Measurements from ENCODE around the gene STAT5B. TPM values are rescaled to one million over a fixed set of nuclear protein-coding genes. Genes with fewer than 3 reads are reported as not detected.
A peak's percentile ranks its signal among the peaks of the same experiment; 100 is the strongest.
"Not testable (repeated sequence)": the region's sequence is repeated elsewhere in the genome, so short reads cannot be mapped to it uniquely, and the experiment has no call there.

The STAT5B gene
- total and polyA plus RNA-seq, 9 donors = 27.0 to 41.1 (median 35.7) TPM

DNA sequence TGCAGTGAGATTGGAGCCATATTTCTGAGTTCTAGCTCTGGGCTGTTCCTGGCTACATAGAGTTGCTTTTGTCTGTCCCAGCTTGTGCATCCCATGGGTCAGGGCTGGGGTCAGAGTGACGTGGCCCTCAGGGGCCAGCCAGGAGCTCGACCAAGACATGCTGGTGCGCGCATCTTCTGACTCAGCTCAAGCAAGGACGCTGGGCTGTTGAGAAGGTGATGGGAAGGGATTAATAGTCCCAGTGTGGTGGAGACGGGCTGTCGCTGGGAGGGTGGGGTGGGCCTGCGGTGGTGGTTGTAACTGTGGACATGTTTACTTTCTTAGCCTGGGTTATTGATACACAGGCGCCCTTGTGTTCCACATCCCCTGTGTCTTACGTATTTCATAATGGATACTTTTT is 21.6 kb upstream of the STAT5B start:
- not testable (repeated sequence) for H3K4me1 ChIP-seq (ENCODE audit: control insufficient read depth, insufficient read depth, low read length); H3K27me3 ChIP-seq (ENCODE audit: control insufficient read depth, insufficient read depth, low read length); H3K9me3 ChIP-seq (replicated peaks; ENCODE audit: control insufficient read depth, low read depth, low read length); H3K27ac ChIP-seq (ENCODE audit: low read length); H3K4me3 ChIP-seq (ENCODE audit: low read length); DNase-seq
- no CpG with 5 or more reads among the region's 10 CpGs for WGBS (ENCODE audit: insufficient coverage)
- peaks cover 54% of the 10 kb centered on the region for H3K36me3 ChIP-seq (ENCODE audit: control insufficient read depth, insufficient read depth, low read length)

DNA sequence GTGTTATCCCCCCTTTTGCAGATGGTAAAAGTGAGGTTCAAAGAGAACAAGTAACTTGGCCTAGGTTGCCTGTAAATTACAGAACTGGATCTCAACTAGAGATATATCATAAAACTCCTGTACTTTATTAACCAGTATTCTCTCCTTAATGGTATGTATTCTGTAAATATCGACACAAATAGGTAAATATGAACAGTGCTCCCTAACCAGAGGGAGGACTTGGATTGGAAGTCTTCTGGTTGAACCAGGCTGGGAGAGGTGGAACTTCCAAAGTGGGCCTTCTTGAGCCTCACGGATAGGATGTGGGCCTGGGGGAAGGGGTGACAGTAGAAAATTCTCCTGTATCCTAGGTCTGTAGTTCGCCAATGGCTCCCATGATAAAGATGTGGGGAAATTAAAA is 19.8 kb upstream of the STAT5B start:
- Histone ChIP-seq H3K4me1 (ENCODE audit: control insufficient read depth, insufficient read depth, low read length) (peaks cover 5% of the 10 kb centered on the region), H3K36me3 (ENCODE audit: control insufficient read depth, insufficient read depth, low read length) (peaks cover 38% of the 10 kb centered on the region), H3K4me3 (ENCODE audit: low read length) (no peak overlapping the region), H3K27me3 (ENCODE audit: control insufficient read depth, insufficient read depth, low read length) (no peaks in the 10 kb centered on the region), H3K27ac (ENCODE audit: low read length) (no peak overlapping the region), H3K9me3 (replicated peaks; ENCODE audit: control insufficient read depth, low read depth, low read length) (no peaks in the 10 kb centered on the region)
- DNase-seq = no peak
- WGBS (ENCODE audit: insufficient coverage) = no CpG with 5 or more reads among the region's 3 CpGs

DNA sequence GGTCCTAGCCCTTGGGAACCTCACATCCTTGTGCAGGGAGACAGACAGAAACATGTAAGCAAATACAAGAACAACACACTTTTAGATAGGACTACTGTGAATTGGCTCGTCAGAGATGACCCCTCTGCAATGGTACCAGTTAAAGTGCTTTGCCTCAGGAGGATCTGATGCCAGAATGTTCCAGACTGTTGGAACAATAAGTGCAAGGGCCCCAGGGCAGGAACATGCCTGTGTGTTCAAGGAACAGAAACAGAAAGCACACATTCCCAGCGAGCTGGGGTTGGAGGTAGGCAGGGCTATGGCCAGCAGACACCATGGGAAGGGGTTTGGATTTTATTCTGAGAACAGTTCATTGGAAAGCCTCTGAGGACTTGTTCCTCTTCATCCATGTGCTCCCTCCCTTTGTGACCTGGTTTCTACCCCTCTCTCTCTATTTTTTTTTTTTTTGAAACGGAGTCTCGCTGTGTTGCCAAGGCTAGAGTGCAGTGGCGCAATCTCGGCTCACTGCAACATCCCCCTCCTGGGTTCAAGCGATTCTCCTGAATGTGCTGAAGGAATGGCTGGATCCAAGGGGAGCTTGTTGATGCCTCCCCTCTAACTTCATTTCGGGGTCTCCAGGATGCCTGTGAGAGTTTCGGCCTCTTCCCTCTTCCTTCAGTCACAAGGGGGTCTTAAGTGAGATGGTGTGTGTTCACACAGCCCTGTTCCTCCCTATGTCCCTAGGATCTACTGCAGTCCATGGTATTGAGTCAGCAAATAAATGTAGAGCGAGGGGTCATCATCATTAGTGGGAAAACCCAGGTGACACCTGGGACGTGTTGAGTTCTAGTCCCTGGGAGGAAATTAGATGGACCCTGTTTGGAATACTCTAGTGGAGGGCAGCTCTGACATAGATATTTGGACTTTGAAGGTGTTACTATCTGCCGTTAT is 18.5 kb upstream of the STAT5B start:
- Histone ChIP-seq H3K36me3 (ENCODE audit: control insufficient read depth, insufficient read depth, low read length) (peaks cover 35% of the 10 kb centered on the region), H3K4me1 (ENCODE audit: control insufficient read depth, insufficient read depth, low read length) (peaks cover 9% of the 10 kb centered on the region), H3K9me3 (replicated peaks; ENCODE audit: control insufficient read depth, low read depth, low read length) (no peaks in the 10 kb centered on the region), H3K27ac (ENCODE audit: low read length) (no peak overlapping the region), H3K27me3 (ENCODE audit: control insufficient read depth, insufficient read depth, low read length) (no peaks in the 10 kb centered on the region), H3K4me3 (ENCODE audit: low read length) (no peak overlapping the region)
- DNase-seq = no peak
- WGBS (ENCODE audit: insufficient coverage) = 83% methylated on average over 2 of the region's 12 CpGs

DNA sequence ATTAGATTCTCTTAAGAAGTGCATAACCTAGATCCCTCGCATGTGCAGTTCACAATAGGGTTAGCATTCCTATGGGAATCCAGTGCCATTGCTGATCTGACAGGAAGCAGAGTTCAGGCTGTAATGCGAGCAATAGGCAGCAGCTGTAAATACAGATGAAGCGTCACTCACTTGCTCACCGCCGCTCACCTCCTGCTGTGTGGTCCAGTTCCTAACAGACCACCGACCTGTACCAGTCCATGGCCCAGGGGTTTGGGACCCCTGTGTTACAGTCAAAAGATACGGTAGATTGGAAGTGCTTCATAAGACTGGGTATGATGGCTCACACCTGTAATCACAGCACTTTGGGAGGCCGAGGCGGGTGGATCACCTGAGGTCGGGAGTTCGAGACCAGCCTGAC is 14.9 kb upstream of the STAT5B start:
- DNase-seq = no peak
- H3K9me3 ChIP-seq (replicated peaks; ENCODE audit: control insufficient read depth, low read depth, low read length) = no peaks in the 10 kb centered on the region
- H3K27ac ChIP-seq (ENCODE audit: low read length) = no peak overlapping the region
- peaks cover 23% of the 10 kb centered on the region for H3K36me3 ChIP-seq (ENCODE audit: control insufficient read depth, insufficient read depth, low read length)
- 34% methylated on average over 6 of the region's 11 CpGs for WGBS (ENCODE audit: insufficient coverage)
- H3K4me3 ChIP-seq (ENCODE audit: low read length) = no peak overlapping the region
- H3K27me3 ChIP-seq (ENCODE audit: control insufficient read depth, insufficient read depth, low read length) = no peaks in the 10 kb centered on the region
- H3K4me1 ChIP-seq (ENCODE audit: control insufficient read depth, insufficient read depth, low read length) = peaks cover 38% of the 10 kb centered on the region

DNA sequence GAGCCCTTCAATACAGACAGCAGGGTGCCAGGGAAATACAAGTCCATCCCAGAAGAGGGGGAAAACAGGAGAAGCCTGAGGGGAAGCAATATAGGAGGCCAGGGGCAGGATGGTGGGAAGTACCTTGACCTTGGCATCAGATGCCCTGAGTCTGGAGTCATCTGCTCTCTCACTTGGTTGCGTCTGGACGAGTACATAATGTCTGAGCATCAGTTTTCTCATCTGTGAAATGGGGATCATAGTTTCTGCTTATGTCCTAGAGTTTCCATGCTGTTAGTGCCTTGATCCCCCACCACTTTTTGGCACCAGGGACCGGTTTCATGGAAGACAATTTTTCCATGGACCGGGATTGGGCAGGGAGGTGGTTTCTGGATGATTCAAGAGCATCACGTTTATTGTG is 14.4 kb upstream of the STAT5B start:
- Histone ChIP-seq H3K27ac (ENCODE audit: low read length) (no peak overlapping the region), H3K36me3 (ENCODE audit: control insufficient read depth, insufficient read depth, low read length) (peaks cover 17% of the 10 kb centered on the region), H3K27me3 (ENCODE audit: control insufficient read depth, insufficient read depth, low read length) (no peaks in the 10 kb centered on the region), H3K4me1 (ENCODE audit: control insufficient read depth, insufficient read depth, low read length) (peaks cover 39% of the 10 kb centered on the region), H3K4me3 (ENCODE audit: low read length) (no peak overlapping the region), H3K9me3 (replicated peaks; ENCODE audit: control insufficient read depth, low read depth, low read length) (no peaks in the 10 kb centered on the region)
- 94% methylated on average over 2 of the region's 5 CpGs for WGBS (ENCODE audit: insufficient coverage)
- DNase-seq = no peak

DNA sequence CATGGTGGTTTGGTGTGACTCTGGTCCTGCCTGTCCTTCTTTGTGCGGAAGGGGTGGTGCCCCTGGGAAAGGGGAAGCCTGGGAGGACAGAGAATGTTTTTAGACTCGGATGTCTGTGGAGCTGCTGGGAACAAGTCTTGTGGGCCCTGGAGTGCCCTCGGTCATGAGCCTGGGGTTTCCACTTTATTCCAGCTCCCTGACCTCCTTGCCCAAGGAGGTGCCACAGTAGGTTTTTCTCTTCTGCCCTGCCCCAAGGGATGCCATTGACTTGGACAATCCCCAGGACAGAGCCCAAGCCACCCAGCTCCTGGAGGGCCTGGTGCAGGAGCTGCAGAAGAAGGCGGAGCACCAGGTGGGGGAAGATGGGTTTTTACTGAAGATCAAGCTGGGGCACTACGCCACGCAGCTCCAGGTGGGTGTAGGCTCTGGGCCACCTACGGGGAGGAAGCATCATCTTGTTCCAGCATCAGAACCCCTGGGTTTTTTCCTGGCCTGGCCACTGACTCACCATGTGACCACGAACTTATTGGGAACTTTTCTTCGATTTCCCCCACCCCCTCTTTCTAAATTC is 13.5 kb upstream of the STAT5B start:
- Histone ChIP-seq H3K27ac (ENCODE audit: low read length) (peak overlapping the region; percentile 68), H3K4me1 (ENCODE audit: control insufficient read depth, insufficient read depth, low read length) (peaks cover 39% of the 10 kb centered on the region)
- DNase-seq = peak; percentile 41

DNA sequence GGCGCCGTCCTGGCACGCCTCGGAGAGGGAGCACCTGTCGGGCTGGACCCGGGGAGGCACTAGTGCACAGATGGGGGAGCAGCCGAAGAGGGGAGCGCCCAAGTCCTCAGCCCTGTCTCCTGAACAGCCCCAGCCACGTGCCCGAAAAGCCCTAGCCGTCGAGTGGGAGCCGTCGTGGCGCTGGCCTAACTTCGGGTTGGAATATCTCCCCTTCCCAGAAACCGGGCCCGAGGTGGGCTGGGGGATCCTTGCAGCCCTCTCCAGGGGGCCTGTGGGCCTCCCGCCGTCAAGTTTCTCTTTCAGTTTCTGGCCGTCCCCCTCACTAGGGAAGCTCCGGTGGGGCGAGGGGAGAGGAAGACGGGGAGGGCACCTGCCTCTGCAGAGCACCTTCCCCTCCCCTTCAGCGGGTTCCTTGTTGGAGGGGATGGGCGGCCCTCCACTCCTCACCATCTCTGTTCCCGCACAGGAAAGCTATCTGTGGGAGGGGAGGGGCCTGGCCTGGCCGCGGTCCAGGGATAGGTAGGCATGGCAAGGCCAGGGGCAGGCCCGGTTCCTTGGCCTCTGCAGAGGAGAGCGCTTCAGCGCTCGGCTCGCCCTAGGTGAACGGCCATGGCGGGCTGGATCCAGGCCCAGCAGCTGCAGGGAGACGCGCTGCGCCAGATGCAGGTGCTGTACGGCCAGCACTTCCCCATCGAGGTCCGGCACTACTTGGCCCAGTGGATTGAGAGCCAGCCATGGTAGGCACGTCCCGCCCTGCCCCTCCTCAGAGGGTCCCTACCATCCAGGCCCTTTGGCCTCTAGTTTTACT is 12.8 kb upstream of the STAT5B start:
- Histone ChIP-seq H3K27me3 (ENCODE audit: control insufficient read depth, insufficient read depth, low read length) (no peaks in the 10 kb centered on the region), H3K36me3 (ENCODE audit: control insufficient read depth, insufficient read depth, low read length) (peaks cover 2% of the 10 kb centered on the region), H3K4me1 (ENCODE audit: control insufficient read depth, insufficient read depth, low read length) (peaks cover 39% of the 10 kb centered on the region), H3K27ac (ENCODE audit: low read length) (peak overlapping the region; percentile 68), H3K9me3 (replicated peaks; ENCODE audit: control insufficient read depth, low read depth, low read length) (no peaks in the 10 kb centered on the region), H3K4me3 (ENCODE audit: low read length) (peak overlapping the region; percentile 56)
- DNase-seq = peak; percentile 42
- WGBS (ENCODE audit: insufficient coverage) = 20% methylated on average over 27 of the region's 44 CpGs

More for the DNA sequence above, 13.5 kb upstream of the STAT5B start:
- Histone ChIP-seq H3K27me3 (ENCODE audit: control insufficient read depth, insufficient read depth, low read length) (no peaks in the 10 kb centered on the region), H3K4me3 (ENCODE audit: low read length) (no peak overlapping the region), H3K9me3 (replicated peaks; ENCODE audit: control insufficient read depth, low read depth, low read length) (no peaks in the 10 kb centered on the region), H3K36me3 (ENCODE audit: control insufficient read depth, insufficient read depth, low read length) (peaks cover 8% of the 10 kb centered on the region)
- WGBS (ENCODE audit: insufficient coverage) = 89% methylated on average over 4 of the region's 9 CpGs

DNA sequence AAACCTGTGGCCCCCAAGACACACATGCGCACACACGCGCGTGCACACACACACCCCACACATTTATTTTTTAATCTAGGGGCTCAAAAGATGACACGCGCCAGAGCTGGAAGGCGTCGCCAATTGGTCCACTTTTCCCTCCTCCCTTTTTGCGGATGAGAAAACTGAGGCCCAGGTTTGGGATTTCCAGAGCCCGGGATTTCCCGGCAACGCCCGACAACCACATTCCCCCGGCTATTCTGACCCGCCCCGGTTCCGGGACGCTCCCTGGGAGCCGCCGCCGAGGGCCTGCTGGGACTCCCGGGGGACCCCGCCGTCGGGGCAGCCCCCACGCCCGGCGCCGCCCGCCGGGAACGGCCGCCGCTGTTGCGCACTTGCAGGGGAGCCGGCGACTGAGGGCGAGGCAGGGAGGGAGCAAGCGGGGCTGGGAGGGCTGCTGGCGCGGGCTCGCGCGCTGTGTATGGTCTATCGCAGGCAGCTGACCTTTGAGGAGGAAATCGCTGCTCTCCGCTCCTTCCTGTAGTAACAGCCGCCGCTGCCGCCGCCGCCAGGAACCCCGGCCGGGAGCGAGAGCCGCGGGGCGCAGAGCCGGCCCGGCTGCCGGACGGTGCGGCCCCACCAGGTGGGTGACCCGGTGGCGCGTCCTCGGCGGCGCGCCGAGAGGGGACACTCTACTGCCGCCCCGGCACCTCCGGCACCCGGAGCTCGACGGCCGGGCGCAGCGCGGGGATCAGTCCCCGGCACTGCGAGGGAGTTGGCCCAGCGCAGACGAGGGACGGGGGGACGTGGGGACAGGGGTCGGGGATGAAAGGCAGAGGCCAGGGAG is 12.0 kb upstream of the STAT5B start, which contains the start of gene STAT5A:
Gene STAT5A, plus strand, starts transcription at position 522 of the 826 bp plus-strand sequence. CDS start 914 bp downstream, outside the sequence.
- Histone ChIP-seq H3K4me3 (ENCODE audit: low read length) (peak within 1 kb of the TSS; percentile 56), H3K27ac (ENCODE audit: low read length) (peak within 1 kb of the TSS; percentile 68), H3K4me1 (ENCODE audit: control insufficient read depth, insufficient read depth, low read length) (peaks cover 39% of the 10 kb centered on the region), H3K27me3 (ENCODE audit: control insufficient read depth, insufficient read depth, low read length) (no peaks in the 10 kb centered on the region), H3K9me3 (replicated peaks; ENCODE audit: control insufficient read depth, low read depth, low read length) (no peaks in the 10 kb centered on the region), H3K36me3 (ENCODE audit: control insufficient read depth, insufficient read depth, low read length) (peaks cover 2% of the 10 kb centered on the region)
- WGBS (ENCODE audit: insufficient coverage) = 5% methylated on average over 86 of the region's 88 CpGs
- DNase-seq = peak; percentile 95

DNA sequence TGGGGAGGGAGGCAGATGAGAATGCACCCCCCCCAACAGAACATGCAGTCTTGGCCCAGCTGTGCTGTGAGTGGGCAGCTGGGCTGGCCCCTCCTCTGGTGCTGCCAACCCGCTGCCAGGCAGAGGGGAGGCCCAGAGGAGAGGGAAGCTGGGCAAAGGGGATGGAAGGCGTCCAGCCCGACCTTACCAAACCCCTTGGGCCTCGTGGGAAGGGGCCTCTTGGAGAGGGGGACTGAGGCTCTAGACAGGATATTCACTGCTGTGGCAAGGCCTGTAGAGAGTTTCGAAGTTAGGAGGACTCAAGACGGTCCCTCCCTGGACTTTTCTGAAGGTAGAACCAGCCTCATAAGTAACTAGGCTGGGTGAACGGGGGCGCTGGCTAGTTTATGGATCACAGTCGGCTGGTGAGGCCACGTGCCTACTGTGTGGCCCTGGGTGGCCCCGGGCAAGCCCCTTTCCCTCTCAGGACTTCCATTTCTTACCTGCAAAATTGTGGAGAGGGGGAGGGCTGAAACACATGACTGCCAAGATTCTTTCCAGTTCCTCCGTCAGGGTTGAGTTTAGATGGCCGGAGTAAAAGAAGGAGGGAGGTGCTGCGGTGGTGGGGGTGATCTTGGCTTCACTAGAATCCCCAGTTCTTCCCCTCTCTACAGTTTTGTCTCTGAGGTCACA is 11.2 kb upstream of the STAT5B start:
- 33% methylated on average over 2 of the region's 14 CpGs for WGBS (ENCODE audit: insufficient coverage)
- H3K27ac ChIP-seq (ENCODE audit: low read length) = peak overlapping the region; percentile 31
- peak; percentile 81 for DNase-seq
- H3K36me3 ChIP-seq (ENCODE audit: control insufficient read depth, insufficient read depth, low read length) = no peaks in the 10 kb centered on the region
- no peaks in the 10 kb centered on the region for H3K27me3 ChIP-seq (ENCODE audit: control insufficient read depth, insufficient read depth, low read length)
- H3K4me1 ChIP-seq (ENCODE audit: control insufficient read depth, insufficient read depth, low read length) = peaks cover 39% of the 10 kb centered on the region
- H3K4me3 ChIP-seq (ENCODE audit: low read length) = peak overlapping the region; percentile 56
- no peaks in the 10 kb centered on the region for H3K9me3 ChIP-seq (replicated peaks; ENCODE audit: control insufficient read depth, low read depth, low read length)
